Smooth muscle cell (in vitro differentiated cells): Measurements from ENCODE around the gene ACTG1. TPM values are rescaled to one million over a fixed set of nuclear protein-coding genes. Genes with fewer than 3 reads are reported as not detected.

Source experiments
- DNase-seq: peaks from one replicate; lab custom pipeline; 2025; ENCODE audit not compliant: unreplicated experiment; lab: John Stamatoyannopoulos, UW
- H2AFZ ChIP-seq: fragments of 200-600 bp; sonication (generic); 2 replicates; pipeline ENCODE4 v1.6.0; 2016; ENCODE audit warnings: antibody characterized with exemption, low read depth, mild to moderate bottlenecking
- H3F3A ChIP-seq: fragments of 200-600 bp; sonication (generic); 2 replicates; pipeline ENCODE4 v1.6.0; 2017; ENCODE audit warnings: antibody characterized with exemption, low read depth
- H3K27ac ChIP-seq: fragments of 200-600 bp; sonication (generic); 2 replicates; pipeline ENCODE4 v1.5.1; 2016; ENCODE audit warnings: low read depth, mild to moderate bottlenecking
- H3K27me3 ChIP-seq: fragments of 200-600 bp; sonication (generic); 2 replicates; pipeline ENCODE4 v1.6.1; 2016; ENCODE audit warnings: low read depth, mild to moderate bottlenecking
- H3K36me3 ChIP-seq: fragments of 200-600 bp; sonication (generic); 2 replicates; pipeline ENCODE4 v1.5.1; 2016; ENCODE audit warnings: low read depth
- H3K4me1 ChIP-seq: fragments of 200-600 bp; sonication (generic); 2 replicates; pipeline ENCODE4 v1.5.1; 2016; ENCODE audit warnings: low read depth
- H3K4me2 ChIP-seq: fragments of 200-600 bp; sonication (generic); 2 replicates; pipeline ENCODE4 v1.6.0; 2016; ENCODE audit warnings: mild to moderate bottlenecking
- H3K4me3 ChIP-seq: fragments of 200-600 bp; sonication (generic); 2 replicates; pipeline ENCODE4 v1.5.1; 2016; ENCODE audit warnings: mild to moderate bottlenecking
- H3K79me2 ChIP-seq: fragments of 200-600 bp; sonication (generic); 2 replicates; pipeline ENCODE4 v1.6.0; 2016; ENCODE audit warnings: low read depth, mild to moderate bottlenecking
- H3K9ac ChIP-seq: fragments of 200-600 bp; sonication (generic); 2 replicates; pipeline ENCODE4 v1.6.0; 2016; ENCODE audit warnings: low read depth
- H3K9me3 ChIP-seq: fragments of 200-600 bp; sonication (generic); replicated peaks from 2 replicates; pipeline ENCODE4 v1.5.1; 2016; ENCODE audit warnings: low read depth
- H4K20me1 ChIP-seq: fragments of 200-600 bp; sonication (generic); 2 replicates; pipeline ENCODE4 v1.6.0; 2016; ENCODE audit warnings: low read depth
- CTCF ChIP-seq: fragments of 200-600 bp; sonication (generic); IDR thresholded peaks from 2 replicates; pipeline ENCODE4 v1.5.1; 2017; ENCODE audit warnings: borderline replicate concordance, mild to moderate bottlenecking, antibody characterized with exemption; ENCODE audit not compliant: insufficient read depth, poor library complexity, severe bottlenecking
- WGBS: methylation state at CpG from one replicate; pipeline ENCODE4 v1.1.7; 2016; ENCODE audit warnings: low lambda C conversion rate; 5-methylcytosine and 5-hydroxymethylcytosine counted together
- polyA plus RNA-seq: library from polyadenylated mRNA; unstranded; fragments of >200 nt; fragmentation: Nextera tagmentation; extraction: Ambion mirVana; gene quantifications from 2 replicates; pipeline ENCODE4 v1.2.1, GENCODE V29; 2016
- total RNA-seq: library from RNA; depleted of rRNA; stranded (reverse); fragments of >200 nt; gene quantifications from 2 replicates; pipeline ENCODE4 v1.2.3, GENCODE V29; 2014

The ACTG1 gene
- total and polyA plus RNA-seq, 2 experiments from 2014 or later = 5,332 to 6,793 TPM

DNA sequence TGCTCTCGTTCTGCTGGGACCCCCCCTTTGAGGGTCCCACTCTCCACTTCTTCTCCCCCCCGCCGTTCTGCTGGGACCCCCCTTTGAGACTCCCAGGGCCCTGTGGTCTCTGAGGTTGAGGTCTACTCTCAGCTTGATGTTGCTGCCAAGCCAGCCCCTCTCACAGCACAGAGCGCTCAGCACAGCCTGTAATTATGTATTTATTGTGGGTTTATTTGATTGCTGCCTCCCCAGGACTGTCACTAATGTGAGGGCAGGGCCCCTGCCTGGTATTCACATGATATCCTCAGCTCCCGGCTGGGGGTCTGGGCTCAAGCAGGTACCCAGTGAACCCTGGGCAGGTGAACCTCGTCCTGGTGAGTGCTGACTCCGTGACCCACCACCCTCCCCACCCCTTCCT lies 35.4 kb downstream of the ACTG1 start:
- Histone ChIP-seq H4K20me1 (no peaks in the 10 kb centered on the region), H3K9me3 (no peaks in the 10 kb centered on the region), H3K4me3 (no peak overlapping the region), H3K4me1 (no peaks in the 10 kb centered on the region), H3K9ac (no peak overlapping the region), H3F3A (peaks cover 4% of the 10 kb centered on the region), H3K36me3 (no peaks in the 10 kb centered on the region), H3K4me2 (no peak overlapping the region), H3K27me3 (no peaks in the 10 kb centered on the region), H3K79me2 (no peaks in the 10 kb centered on the region), H3K27ac (no peak overlapping the region), H2AFZ (no peak overlapping the region)
- 88% methylated on average over 7 of the region's 7 CpGs for WGBS
- TF ChIP-seq CTCF = no peak
- no peak for DNase-seq

GRCh38 chr17:81476635-81477034 lies 36.0 kb downstream of the ACTG1 start:
- no peak overlapping the region for H2AFZ ChIP-seq
- H3K4me1 ChIP-seq = no peaks in the 10 kb centered on the region
- no peaks in the 10 kb centered on the region for H4K20me1 ChIP-seq
- no peaks in the 10 kb centered on the region for H3K9me3 ChIP-seq
- H3K36me3 ChIP-seq = no peaks in the 10 kb centered on the region
- no peak overlapping the region for H3K4me3 ChIP-seq
- no peak overlapping the region for H3K9ac ChIP-seq
- no peaks in the 10 kb centered on the region for H3K27me3 ChIP-seq
- H3K4me2 ChIP-seq = no peak overlapping the region
- 94% methylated on average over 6 of the region's 6 CpGs for WGBS
- DNase-seq = no peak
- H3F3A ChIP-seq = peaks cover 4% of the 10 kb centered on the region
- no peak overlapping the region for H3K27ac ChIP-seq
- no peak for TF ChIP-seq CTCF
- no peaks in the 10 kb centered on the region for H3K79me2 ChIP-seq

- H3K4me1 ChIP-seq = peaks cover 3% of the 10 kb centered on the region
Measured at GRCh38 chr17:81476097-81476496, 36.5 kb downstream of the ACTG1 start.

More at GRCh38 chr17:81476097-81476496, 36.5 kb downstream of the ACTG1 start:
- no peak overlapping the region for H3K4me3 ChIP-seq
- WGBS = 98% methylated on average over 7 of the region's 7 CpGs
- H3K36me3 ChIP-seq = no peaks in the 10 kb centered on the region
- H3K4me2 ChIP-seq = no peak overlapping the region
- no peak for DNase-seq
- no peak overlapping the region for H3K27ac ChIP-seq
- H3K9me3 ChIP-seq = no peaks in the 10 kb centered on the region
- H3K9ac ChIP-seq = no peak overlapping the region
- no peak for TF ChIP-seq CTCF
- no peak overlapping the region for H2AFZ ChIP-seq
- no peaks in the 10 kb centered on the region for H3K27me3 ChIP-seq
- H3F3A ChIP-seq = peaks cover 4% of the 10 kb centered on the region
- H4K20me1 ChIP-seq = no peaks in the 10 kb centered on the region
- H3K79me2 ChIP-seq = no peaks in the 10 kb centered on the region
